ENCODE results near the gene PHACTR1.

GRCh38 chr6:13188306-13188705 lies 471.7 kb downstream of the PHACTR1 start:
- no peak for TF ChIP-seq POLR2A (IDR thresholded peaks at IDR 0.05; ENCODE audit: low read depth, low read length)
- no peak for TF ChIP-seq POLR2AphosphoS5 (IDR thresholded peaks at IDR 0.05; ENCODE audit: low read depth, low read length)

All from GM12892 (cell line).